HG03460 (cell line): ENCODE data around the gene DGKQ.
A peak's percentile ranks its signal among the peaks of the same experiment; 100 is the strongest.
"Not testable (repeated sequence)": the region's sequence is repeated elsewhere in the genome, so short reads cannot be mapped to it uniquely, and the experiment has no call there.

ENCODE experiments used
- ATAC-seq: cut with Tn5 transposase; IDR thresholded peaks from one replicate; pipeline ENCODE4 v1.9.1; 2021; ENCODE audit not compliant: unreplicated experiment

Gene DGKQ

GRCh38 chr4:1010395-1011021 is 37.1 kb upstream of the DGKQ start:
- ATAC-seq = no peak

GRCh38 chr4:1009542-1010394 is 36.4 kb upstream of the DGKQ start:
- peak; percentile 46 for ATAC-seq

- peak; percentile 5 for ATAC-seq
These were observed 35.6 kb upstream of the DGKQ start for GRCh38 chr4:1008840-1009541.

- no peak for ATAC-seq
These were observed 33.5 kb upstream of the DGKQ start for GRCh38 chr4:1006856-1007255.

GRCh38 chr4:1004557-1005485 is 31.5 kb upstream of the DGKQ start:
- no peak for ATAC-seq

- no peak for ATAC-seq
These were observed 30.7 kb upstream of the DGKQ start for GRCh38 chr4:1004071-1004418.

- no peak for ATAC-seq
These were observed 30.1 kb upstream of the DGKQ start for GRCh38 chr4:1003271-1004070.

GRCh38 chr4:1002631-1003251 is 29.4 kb upstream of the DGKQ start:
- no peak for ATAC-seq

- ATAC-seq = no peak
These were observed 28.8 kb upstream of the DGKQ start for GRCh38 chr4:1002131-1002630.

- ATAC-seq = no peak
These were observed 28.3 kb upstream of the DGKQ start for GRCh38 chr4:1001561-1002130.

GRCh38 chr4:1000686-1001260 is 27.4 kb upstream of the DGKQ start:
- no peak for ATAC-seq

- ATAC-seq = no peak
These were observed 26.6 kb upstream of the DGKQ start for GRCh38 chr4:999882-1000425.

GRCh38 chr4:999240-999863 is 26.0 kb upstream of the DGKQ start:
- ATAC-seq = not testable (repeated sequence)

GRCh38 chr4:998096-998691 is 24.8 kb upstream of the DGKQ start:
- no peak for ATAC-seq

- no peak for ATAC-seq
These were observed 24.2 kb upstream of the DGKQ start for GRCh38 chr4:997375-998071.

- no peak for ATAC-seq
These were observed 23.6 kb upstream of the DGKQ start for GRCh38 chr4:996997-997374.
